HepG2 (cell line): ENCODE data around the gene KRT14. TPM values are rescaled to one million over a fixed set of nuclear protein-coding genes. Genes with fewer than 3 reads are reported as not detected.

Experiments used
- ELF1 ChIP-seq: sonication (generic); formaldehyde crosslinking; IDR thresholded peaks from 2 replicates; pipeline ENCODE4 v1.4.0; 2020; ENCODE audit warnings: missing genetic modification reagents
- FOXA1 ChIP-seq, 2 experiments: fragments of 450-650 bp in 1 of 2; sonication (generic) in 1 of 2; formaldehyde crosslinking in 1 of 2; IDR thresholded peaks; 2 replicates each; pipeline versions ENCODE4 v1.4.0 to v1.6.1; 2016 to 2020; ENCODE audit warnings: missing genetic modification reagents in 1 of 2
- JARID2 ChIP-seq: sonication (generic); formaldehyde crosslinking; IDR thresholded peaks from 2 replicates; pipeline ENCODE4 v1.8.1; 2023; ENCODE audit warnings: missing genetic modification reagents, inconsistent platforms; ENCODE audit not compliant: insufficient replicate concordance
- KAT2B ChIP-seq: fragments of 150-350 bp; IDR thresholded peaks from 2 replicates; pipeline ENCODE4 v1.6.1; 2014; ENCODE audit warnings: low read depth, low read length, borderline replicate concordance
- NONO ChIP-seq, 2 experiments: fragments of 450-650 bp in 1 of 2; sonication (generic) in 1 of 2; formaldehyde crosslinking in 1 of 2; IDR thresholded peaks in 1 of 2; conservative IDR thresholded peaks in 1 of 2; 2 replicates each; pipeline versions ENCODE4 v1.6.1 to v1.8.0; 2017 to 2022; ENCODE audit warnings: mild to moderate bottlenecking in 1 of 2, missing genetic modification reagents in 1 of 2, moderate library complexity in 1 of 2
- SNAPC5 ChIP-seq: sonication (generic); formaldehyde crosslinking; IDR thresholded peaks from 2 replicates; pipeline ENCODE4 v1.8.1; 2023; ENCODE audit warnings: mild to moderate bottlenecking, missing genetic modification reagents, borderline replicate concordance
- SP4 ChIP-seq: sonication (generic); formaldehyde crosslinking; IDR thresholded peaks from 2 replicates; pipeline ENCODE4 v1.8.1; 2023; ENCODE audit warnings: mild to moderate bottlenecking, missing genetic modification reagents
- TOE1 ChIP-seq: sonication (generic); formaldehyde crosslinking; IDR thresholded peaks from 2 replicates; pipeline ENCODE4 v1.4.0; 2020; ENCODE audit warnings: mild to moderate bottlenecking, missing genetic modification reagents
- USF2 ChIP-seq, 2 experiments: sonication (generic) in 1 of 2; formaldehyde crosslinking in 1 of 2; IDR thresholded peaks; 2 replicates each; pipeline versions ENCODE4 v1.5.1 to v1.6.1; 2011 to 2020; ENCODE audit warnings: borderline replicate concordance in 1 of 2, low read depth in 1 of 2, low read length in 1 of 2, mild to moderate bottlenecking in 1 of 2, missing genetic modification reagents in 1 of 2, moderate library complexity in 1 of 2
- ZFP82 ChIP-seq: sonication (generic); formaldehyde crosslinking; IDR thresholded peaks from 2 replicates; pipeline ENCODE4 v1.5.1; 2020; ENCODE audit warnings: mild to moderate bottlenecking, missing genetic modification reagents, borderline replicate concordance
- ZNF546 ChIP-seq: sonication (generic); formaldehyde crosslinking; conservative IDR thresholded peaks from 2 replicates; pipeline ENCODE4 v1.8.1; 2023; ENCODE audit warnings: mild to moderate bottlenecking, missing genetic modification reagents
- ZNF646 ChIP-seq: sonication (generic); formaldehyde crosslinking; IDR thresholded peaks from 2 replicates; pipeline ENCODE4 v1.9.0; 2021; ENCODE audit warnings: mild to moderate bottlenecking, missing genetic modification reagents
- ZNF75D ChIP-seq: sonication (generic); formaldehyde crosslinking; IDR thresholded peaks from 2 replicates; pipeline ENCODE4 v1.8.1; 2023; ENCODE audit warnings: missing genetic modification reagents, mild to moderate bottlenecking, borderline replicate concordance
- polyA plus RNA-seq, 8 experiments: library from polyadenylated mRNA; depleted of rRNA in 3 of 8; stranded (reverse) in 7 of 8; unstranded in 1 of 8; fragments of >200 nt; fragmentation: Illumina TruSeq in 4 of 8; extraction: Trizol in 4 of 8; gene quantifications; 2 replicates each; pipeline versions ENCODE4 v1.2.1 to v1.2.3, GENCODE V29; 2011 to 2016; ENCODE audit warnings: low read depth in 4 of 8, missing spikeins in 1 of 8, mixed read lengths in 1 of 8; ENCODE audit not compliant: insufficient read depth in 1 of 8
- total RNA-seq, 5 experiments: library from RNA; depleted of rRNA; stranded (reverse); fragments of >200 nt; fragmentation: Illumina TruSeq; extraction: Trizol; gene quantifications; 2 replicates each; pipeline ENCODE4 v1.2.3, GENCODE V29; 2016; ENCODE audit warnings: low read depth in 1 of 5
- TF ChIP-seq, protein P1 (sequence below): sonication (generic); formaldehyde crosslinking; IDR thresholded peaks from 2 replicates; pipeline ENCODE4 v1.5.0; 2020; ENCODE audit warnings: missing genetic modification reagents
- TF ChIP-seq, protein P2 (sequence below): sonication (generic); formaldehyde crosslinking; IDR thresholded peaks from 2 replicates; pipeline ENCODE4 v1.8.0; 2022; ENCODE audit warnings: low read depth, missing genetic modification reagents

The KRT14 gene
- total and polyA plus RNA-seq, 2 of the 13 experiments (the other 11 are each of a cell fraction or from before 2014, with no cell fraction given): 0.09 TPM; not detected in 1

DNA sequence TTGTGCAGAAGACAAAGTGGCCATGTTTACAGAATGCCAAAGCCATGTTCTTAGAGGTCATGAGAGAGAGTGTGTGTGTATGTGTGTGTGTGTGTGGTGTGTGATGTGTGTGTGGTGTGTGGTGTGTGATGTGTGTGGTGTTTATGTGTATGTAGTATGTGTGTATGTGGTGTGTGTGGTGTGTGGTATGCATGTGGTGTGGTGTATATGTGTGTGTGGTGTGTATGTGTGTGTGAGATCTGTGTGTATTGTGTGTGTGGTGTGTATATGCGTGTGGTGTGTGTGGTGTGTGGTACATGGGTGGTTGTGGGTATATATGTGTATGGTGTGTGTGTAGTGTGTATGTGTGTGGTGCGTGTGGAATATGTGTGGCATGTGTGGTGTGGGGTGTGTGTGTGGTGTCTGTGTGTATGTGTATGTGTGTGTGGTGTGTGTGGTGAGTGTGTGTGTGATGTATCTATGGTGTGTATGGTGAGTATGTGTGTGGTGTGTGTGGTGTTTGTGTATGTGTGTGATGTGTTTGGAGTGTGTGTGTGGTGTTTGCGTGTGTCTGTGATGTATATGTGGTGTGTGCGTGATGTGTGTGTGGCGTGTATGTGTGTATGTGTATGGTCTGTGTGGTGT lies 45.9 kb upstream of the KRT14 start (continued):
- TF ChIP-seq NONO (IDR thresholded peaks at IDR 0.05) (no peak), NONO (CRISPR knock-in tag; conservative IDR thresholded peaks at IDR 0.05) (no peak), ZNF546 (no peak), TOE1 (CRISPR knock-in tag) (no peak), SP4 (CRISPR knock-in tag) (no peak), ZFP82 (CRISPR knock-in tag) (no peak), ZNF646 (CRISPR knock-in tag) (peak; percentile 71), FOXA1 (IDR thresholded peaks at IDR 0.05) (peak; percentile 28; the same call in 1 of the 2 replicates), FOXA1 (CRISPR knock-in tag; IDR thresholded peaks at IDR 0.05) (no peak), JARID2 (CRISPR knock-in tag) (no peak), ZNF75D (no peak), ELF1 (CRISPR knock-in tag) (no peak), KAT2B (no peak), USF2 (IDR thresholded peaks at IDR 0.05; ENCODE audit: low read depth, low read length) (no peak), USF2 (CRISPR knock-in tag; IDR thresholded peaks at IDR 0.05; ENCODE audit: borderline replicate concordance) (no peak), SNAPC5 (CRISPR knock-in tag) (no peak)
- TF ChIP-seq, protein P1, sequence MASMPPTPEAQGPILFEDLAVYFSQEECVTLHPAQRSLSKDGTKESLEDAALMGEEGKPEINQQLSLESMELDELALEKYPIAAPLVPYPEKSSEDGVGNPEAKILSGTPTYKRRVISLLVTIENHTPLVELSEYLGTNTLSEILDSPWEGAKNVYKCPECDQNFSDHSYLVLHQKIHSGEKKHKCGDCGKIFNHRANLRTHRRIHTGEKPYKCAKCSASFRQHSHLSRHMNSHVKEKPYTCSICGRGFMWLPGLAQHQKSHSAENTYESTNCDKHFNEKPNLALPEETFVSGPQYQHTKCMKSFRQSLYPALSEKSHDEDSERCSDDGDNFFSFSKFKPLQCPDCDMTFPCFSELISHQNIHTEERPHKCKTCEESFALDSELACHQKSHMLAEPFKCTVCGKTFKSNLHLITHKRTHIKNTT (CRISPR knock-in tag): no peak
- TF ChIP-seq, protein P2, sequence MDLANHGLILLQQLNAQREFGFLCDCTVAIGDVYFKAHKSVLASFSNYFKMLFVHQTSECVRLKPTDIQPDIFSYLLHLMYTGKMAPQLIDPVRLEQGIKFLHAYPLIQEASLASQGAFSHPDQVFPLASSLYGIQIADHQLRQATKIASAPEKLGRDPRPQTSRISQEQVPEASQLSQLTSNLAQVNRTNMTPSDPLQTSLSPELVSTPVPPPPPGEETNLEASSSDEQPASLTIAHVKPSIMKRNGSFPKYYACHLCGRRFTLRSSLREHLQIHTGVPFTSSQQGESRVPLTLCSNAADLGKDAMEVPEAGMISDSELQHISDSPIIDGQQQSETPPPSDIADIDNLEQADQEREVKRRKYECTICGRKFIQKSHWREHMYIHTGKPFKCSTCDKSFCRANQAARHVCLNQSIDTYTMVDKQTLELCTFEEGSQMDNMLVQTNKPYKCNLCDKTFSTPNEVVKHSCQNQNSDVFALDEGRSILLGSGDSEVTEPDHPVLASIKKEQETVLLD (CRISPR knock-in tag): no peak
